T47D (cell line): Measurements from ENCODE around the gene PCDHGB4.
A peak's percentile ranks its signal among the peaks of the same experiment; 100 is the strongest.
"Not testable (repeated sequence)": the region's sequence is repeated elsewhere in the genome, so short reads cannot be mapped to it uniquely, and the experiment has no call there.

Experiments
- DNase-seq, 2 experiments: peaks; one replicate each; pipeline versions ENCODE4 v3.0.0 to v3.0.0-alpha.2; 2011 to 2012; ENCODE audit warnings: low read depth in 1 of 2, low spot score in 1 of 2
- JUND ChIP-seq: IDR thresholded peaks from 2 replicates; pipeline ENCODE4 v1.6.1; 2012; ENCODE audit warnings: low read depth
- in situ Hi-C: cut with HindIII; loops from 2 replicates; pipeline ENCODE4 v1.10.0; 2016; ENCODE audit warnings: low sequenced_read_pairs, low pct_unique_long_range_greater_than_20kb

The PCDHGB4 gene

GRCh38 chr5:141387557-141388311 lies at the start of gene PCDHGB4:
TSS of gene PCDHGB4 (plus strand) at chr5:141387698. CDS start at chr5:141387885, 187 bp downstream.
- in situ Hi-C loops = not testable (repeated sequence)
- peak in 1 of 2 experiments; percentile 63 for DNase-seq

- DNase-seq = peak in 1 of 2 experiments; percentile 78
- no peak for TF ChIP-seq JUND
- in situ Hi-C loops = no loop called here
Measured at GRCh38 chr5:141338538-141339306, 48.8 kb upstream of the PCDHGB4 start, which contains the start of gene PCDHGA2. TSS of gene PCDHGA2 (plus strand) at chr5:141338760.

- DNase-seq, in situ Hi-C loops: not testable (repeated sequence)
Measured at GRCh38 chr5:141340781-141341354, 46.6 kb upstream of the PCDHGB4 start.

DNA sequence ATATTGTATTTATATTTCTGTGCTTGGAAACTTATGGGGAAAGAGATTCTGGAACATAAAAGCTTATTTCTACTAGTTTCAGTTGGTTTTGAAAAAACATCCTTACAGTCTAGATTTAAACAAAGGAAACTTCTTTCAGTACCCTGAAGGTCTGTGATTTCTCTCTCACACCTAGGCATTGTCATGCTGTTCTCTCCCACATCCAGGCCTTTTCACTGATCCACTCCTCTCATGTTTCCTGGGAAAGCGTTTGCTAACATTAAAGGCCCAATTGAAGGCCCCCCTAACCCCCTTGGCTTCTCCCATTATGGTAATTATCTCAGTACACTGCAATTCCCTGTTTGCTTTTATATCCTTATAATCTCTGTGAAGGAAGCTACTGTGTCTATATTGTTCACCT lies 44.7 kb upstream of the PCDHGB4 start:
- no peak for DNase-seq
- in situ Hi-C loops = no loop called here
- no peak for TF ChIP-seq JUND

DNA sequence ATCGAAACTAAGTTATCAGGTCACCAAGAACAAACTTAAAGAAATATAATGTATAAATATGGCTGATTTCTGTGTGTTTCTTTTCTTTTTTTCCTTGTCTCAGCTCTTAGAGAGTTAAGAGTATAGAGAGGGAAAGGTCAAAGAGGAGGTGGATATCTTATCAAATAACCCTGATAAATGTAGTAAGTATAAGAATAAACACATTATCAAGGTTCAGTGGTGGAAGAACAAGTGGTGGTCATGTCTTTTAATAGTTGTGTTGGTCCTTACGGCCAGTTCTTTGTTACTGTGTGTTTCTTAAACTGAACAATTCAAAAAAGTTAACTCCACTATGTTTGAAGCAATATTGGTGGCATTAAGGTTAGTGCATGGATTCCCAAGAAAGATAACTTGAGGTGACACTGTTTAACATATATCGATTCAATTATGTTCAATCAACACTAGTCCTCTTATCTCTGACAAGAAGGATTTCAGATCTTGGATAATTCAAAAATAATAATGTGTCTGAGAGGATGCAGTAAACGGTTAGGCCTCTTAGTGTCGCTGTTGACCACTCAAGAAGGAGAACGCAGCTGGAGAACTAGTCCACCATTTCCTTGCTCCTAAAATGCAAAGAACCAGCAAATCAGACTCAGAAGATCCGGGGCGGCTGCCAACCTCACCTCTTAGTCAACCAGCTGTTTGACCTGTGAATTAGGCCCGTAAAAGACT lies 44.1 kb upstream of the PCDHGB4 start, which contains the start of gene PCDHGA3:
Gene PCDHGA3, plus strand, starts transcription at position 588 of the 711 bp plus-strand sequence. CDS start 205 bp downstream, outside the sequence.
- DNase-seq = peak in 1 of 2 experiments; percentile 62
- in situ Hi-C loops = no loop called here
- TF ChIP-seq JUND = no peak

DNA sequence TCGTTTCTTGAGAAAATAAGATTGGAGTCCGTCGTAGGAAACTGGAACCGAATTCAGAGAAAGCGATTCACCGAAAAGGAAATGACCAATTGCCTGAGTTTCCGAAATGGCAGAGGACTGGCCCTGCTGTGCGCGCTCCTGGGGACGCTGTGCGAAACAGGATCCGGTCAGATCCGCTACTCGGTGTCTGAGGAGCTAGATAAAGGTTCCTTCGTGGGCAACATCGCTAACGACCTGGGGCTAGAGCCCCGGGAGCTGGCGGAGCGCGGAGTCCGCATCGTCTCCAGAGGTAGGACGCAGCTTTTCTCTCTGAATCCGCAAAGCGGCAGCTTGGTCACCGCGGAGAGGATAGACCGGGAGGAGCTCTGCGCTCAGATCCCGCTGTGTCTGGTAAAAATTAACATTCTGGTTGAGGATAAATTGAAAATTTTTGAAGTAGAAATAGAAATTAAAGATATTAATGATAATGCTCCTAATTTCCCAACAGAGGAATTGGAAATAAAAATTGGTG lies 43.5 kb upstream of the PCDHGB4 start:
- no peak for DNase-seq
- in situ Hi-C loops = no loop called here
- no peak for TF ChIP-seq JUND

- TF ChIP-seq JUND = no peak
- in situ Hi-C loops = no loop called here
- no peak for DNase-seq
Measured at GRCh38 chr5:141345327-141345726, 42.2 kb upstream of the PCDHGB4 start.

DNA sequence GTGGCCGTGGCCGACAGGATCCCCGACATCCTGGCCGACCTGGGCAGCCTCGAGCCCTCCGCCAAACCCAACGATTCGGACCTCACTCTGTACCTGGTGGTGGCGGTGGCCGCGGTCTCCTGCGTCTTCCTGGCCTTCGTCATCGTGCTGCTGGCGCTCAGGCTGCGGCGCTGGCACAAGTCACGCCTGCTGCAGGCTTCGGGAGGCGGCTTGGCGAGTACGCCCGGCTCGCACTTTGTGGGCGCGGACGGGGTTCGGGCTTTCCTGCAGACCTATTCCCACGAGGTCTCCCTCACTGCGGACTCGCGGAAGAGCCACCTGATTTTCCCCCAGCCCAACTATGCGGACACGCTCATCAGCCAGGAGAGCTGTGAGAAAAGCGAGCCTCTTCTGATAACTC lies 41.5 kb upstream of the PCDHGB4 start:
- in situ Hi-C loops, DNase-seq: not testable (repeated sequence)

GRCh38 chr5:141349917-141350619 lies 37.4 kb upstream of the PCDHGB4 start, which contains the start of gene PCDHGB1:
TSS of gene PCDHGB1 (plus strand) at chr5:141350099. CDS start at chr5:141350261, 162 bp downstream.
- DNase-seq = peak; percentile 95 to 96
- TF ChIP-seq JUND = no peak
- in situ Hi-C loops = no loop called here

- no peak for TF ChIP-seq JUND
- in situ Hi-C loops = no loop called here
- DNase-seq = no peak
Measured at GRCh38 chr5:141351591-141351990, 35.9 kb upstream of the PCDHGB4 start.

DNA sequence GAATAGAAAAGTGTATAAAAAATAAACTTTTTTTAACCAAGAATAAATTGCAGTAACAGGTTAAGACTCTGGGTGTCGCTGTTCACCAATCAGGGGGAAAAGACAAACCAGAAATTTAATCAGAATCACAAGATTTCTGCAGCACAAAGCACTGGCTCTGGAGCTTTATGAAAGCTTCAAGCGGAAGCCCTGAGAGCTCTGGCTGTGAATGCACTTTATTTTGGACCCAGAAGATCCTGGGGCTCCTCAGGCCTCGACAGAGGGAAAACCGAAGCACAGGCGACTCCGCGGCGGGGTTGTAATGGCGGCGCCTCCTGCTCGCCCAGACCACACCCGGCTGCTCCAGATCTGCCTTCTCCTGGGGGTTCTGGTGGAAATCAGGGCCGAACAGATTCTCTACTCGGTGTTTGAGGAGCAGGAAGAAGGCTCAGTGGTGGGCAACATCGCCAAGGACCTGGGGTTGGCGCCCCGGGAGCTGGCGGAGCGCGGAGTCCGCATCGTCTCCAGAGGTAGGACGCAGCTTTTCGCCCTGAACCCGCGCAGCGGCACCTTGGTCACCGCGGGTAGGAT lies 32.5 kb upstream of the PCDHGB4 start, which contains the start of gene PCDHGA4:
Gene PCDHGA4, plus strand, starts transcription at position 122 of the 570 bp plus-strand sequence. Its CDS starts 87 bp downstream, at position 209.
- in situ Hi-C loops = no loop called here
- no peak for TF ChIP-seq JUND
- no peak for DNase-seq
